Lower leg skin (tissue), 3 donors: Measurements from ENCODE around the gene MAU2.

Source experiments
- POLR2A ChIP-seq, 2 donors: fragments of 450-650 bp; IDR thresholded peaks; one replicate each; pipeline ENCODE4 v1.6.1; 2016 to 2017; ENCODE audit warnings: antibody characterized with exemption in 2 of 2, mild to moderate bottlenecking in 1 of 2, moderate library complexity in 1 of 2
- TF ChIP-seq, protein P1 (sequence below), 3 donors: fragments of 450-650 bp; IDR thresholded peaks; one replicate each; pipeline ENCODE4 v1.5.1; 2016; ENCODE audit warnings: antibody characterized with exemption in 3 of 3, mild to moderate bottlenecking in 3 of 3, moderate library complexity in 2 of 3

DNA sequence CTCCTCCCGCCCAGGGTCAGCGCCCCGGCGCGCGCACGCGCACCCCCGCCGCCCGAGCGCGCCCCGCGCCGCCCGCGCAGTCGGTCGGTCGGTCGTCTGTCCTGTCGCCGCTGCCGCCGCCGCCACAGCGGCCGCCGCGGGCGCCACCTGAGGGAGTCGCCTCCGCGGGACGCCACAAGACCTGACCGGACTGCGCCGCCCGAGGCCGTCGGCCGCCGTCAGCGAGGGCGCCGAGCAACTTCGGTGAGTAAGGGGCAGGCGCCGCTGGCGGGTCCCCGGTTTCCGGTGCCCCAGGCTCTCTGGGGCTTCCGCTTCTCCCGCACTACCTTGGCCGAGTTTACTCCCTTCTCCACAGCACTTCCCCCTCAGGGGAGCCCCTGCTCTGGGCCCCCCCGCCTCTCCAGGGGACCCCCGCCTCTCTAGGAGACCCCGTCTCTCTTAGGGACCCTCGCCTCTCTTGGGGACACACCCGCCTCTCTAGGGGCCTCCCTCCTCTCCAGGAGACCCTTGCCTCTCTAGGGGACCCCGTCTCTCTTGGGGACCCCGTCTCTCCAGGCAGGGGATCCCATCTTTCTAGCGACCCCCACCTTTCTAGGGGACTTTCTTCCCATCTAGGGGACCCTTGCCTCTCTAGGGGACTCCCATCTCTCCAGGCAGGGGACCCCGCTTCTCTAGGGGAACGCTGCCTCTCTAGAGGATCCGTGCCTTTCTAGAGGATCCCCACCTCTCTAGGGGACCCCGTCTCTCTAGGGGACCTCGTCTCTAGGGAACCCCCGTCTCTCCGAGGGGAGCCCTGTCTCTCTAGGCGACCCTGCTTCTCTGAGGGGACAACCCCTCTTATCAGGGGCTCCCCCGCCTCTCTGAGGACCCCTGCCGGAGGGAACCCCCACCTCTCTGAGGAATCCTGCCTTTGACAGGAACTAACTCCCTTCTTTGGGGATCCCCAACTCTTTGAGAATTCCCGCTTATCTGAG, 65.6 kb downstream of the MAU2 start:
- TF ChIP-seq, protein P1, sequence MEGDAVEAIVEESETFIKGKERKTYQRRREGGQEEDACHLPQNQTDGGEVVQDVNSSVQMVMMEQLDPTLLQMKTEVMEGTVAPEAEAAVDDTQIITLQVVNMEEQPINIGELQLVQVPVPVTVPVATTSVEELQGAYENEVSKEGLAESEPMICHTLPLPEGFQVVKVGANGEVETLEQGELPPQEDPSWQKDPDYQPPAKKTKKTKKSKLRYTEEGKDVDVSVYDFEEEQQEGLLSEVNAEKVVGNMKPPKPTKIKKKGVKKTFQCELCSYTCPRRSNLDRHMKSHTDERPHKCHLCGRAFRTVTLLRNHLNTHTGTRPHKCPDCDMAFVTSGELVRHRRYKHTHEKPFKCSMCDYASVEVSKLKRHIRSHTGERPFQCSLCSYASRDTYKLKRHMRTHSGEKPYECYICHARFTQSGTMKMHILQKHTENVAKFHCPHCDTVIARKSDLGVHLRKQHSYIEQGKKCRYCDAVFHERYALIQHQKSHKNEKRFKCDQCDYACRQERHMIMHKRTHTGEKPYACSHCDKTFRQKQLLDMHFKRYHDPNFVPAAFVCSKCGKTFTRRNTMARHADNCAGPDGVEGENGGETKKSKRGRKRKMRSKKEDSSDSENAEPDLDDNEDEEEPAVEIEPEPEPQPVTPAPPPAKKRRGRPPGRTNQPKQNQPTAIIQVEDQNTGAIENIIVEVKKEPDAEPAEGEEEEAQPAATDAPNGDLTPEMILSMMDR (IDR thresholded peaks at IDR 0.05) = no peak
- no peak for TF ChIP-seq POLR2A (IDR thresholded peaks at IDR 0.05)
